GM12801 (cell line): ENCODE measurements around the gene SMARCC2.

Experiments used
- CTCF ChIP-seq: IDR thresholded peaks from one replicate; pipeline ENCODE4 v1.5.1; 2011; ENCODE audit warnings: control low read depth; ENCODE audit not compliant: insufficient read length; ENCODE audit errors: extremely low read depth

Gene SMARCC2

GRCh38 chr12:56229916-56230431 is 40.7 kb upstream of the SMARCC2 start, which contains the start of gene SLC39A5:
SLC39A5 (plus strand) TSS chr12:56230051; CDS start chr12:56231275, 1,224 bp downstream.
- no peak for TF ChIP-seq CTCF

GRCh38 chr12:56229082-56229481 is 39.8 kb upstream of the SMARCC2 start:
- TF ChIP-seq CTCF = no peak

GRCh38 chr12:56224954-56225353 is 35.7 kb upstream of the SMARCC2 start:
- TF ChIP-seq CTCF = no peak

GRCh38 chr12:56224102-56224701 is 34.9 kb upstream of the SMARCC2 start, which contains the start of gene NABP2:
NABP2 (plus strand) TSS chr12:56224342; CDS start chr12:56224857, 515 bp downstream.
- TF ChIP-seq CTCF = no peak

GRCh38 chr12:56223571-56224101 is 34.4 kb upstream of the SMARCC2 start:
- no peak for TF ChIP-seq CTCF

GRCh38 chr12:56222531-56222895 is 33.2 kb upstream of the SMARCC2 start:
- no peak for TF ChIP-seq CTCF

- TF ChIP-seq CTCF = no peak
These were observed 32.7 kb upstream of the SMARCC2 start, which contains the start of gene RNF41 for GRCh38 chr12:56221757-56222530. RNF41 (minus strand) TSS chr12:56221922; CDS start chr12:56214047, 7,875 bp downstream.
